Trophoblast cell (in vitro differentiated cells and primary cell): ENCODE data around the gene ZGRF1.

Source experiments
- DNase-seq, 2 donors: peaks; one replicate each; pipeline ENCODE4 v3.0.0-alpha.2; 2016
- H2AFZ ChIP-seq: 2 replicates; pipeline ENCODE4 v1.6.1; 2013; ENCODE audit warnings: low read length, moderate library complexity, mild to moderate bottlenecking; ENCODE audit not compliant: insufficient read depth, poor library complexity
- H2AK5ac ChIP-seq: 2 replicates; pipeline ENCODE4 v1.6.1; 2013; ENCODE audit warnings: mild to moderate bottlenecking, low read length
- H2BK120ac ChIP-seq: 2 replicates; pipeline ENCODE4 v1.6.1; 2013; ENCODE audit warnings: low read length, mild to moderate bottlenecking, moderate library complexity; ENCODE audit not compliant: insufficient read depth, poor library complexity
- H2BK12ac ChIP-seq: 2 replicates; pipeline ENCODE4 v1.6.1; 2013; ENCODE audit warnings: mild to moderate bottlenecking, low read length, moderate library complexity
- H2BK5ac ChIP-seq: 2 replicates; pipeline ENCODE4 v1.6.1; 2013; ENCODE audit warnings: low read length, low read depth, moderate library complexity, mild to moderate bottlenecking; ENCODE audit not compliant: poor library complexity
- H3K14ac ChIP-seq: 2 replicates; pipeline ENCODE4 v1.6.1; 2013; ENCODE audit warnings: mild to moderate bottlenecking, low read length
- H3K18ac ChIP-seq: 2 replicates; pipeline ENCODE4 v1.6.1; 2013; ENCODE audit warnings: mild to moderate bottlenecking, low read length
- H3K23ac ChIP-seq: 2 replicates; pipeline ENCODE4 v1.6.1; 2013; ENCODE audit warnings: low read length
- H3K27ac ChIP-seq: 2 replicates; pipeline ENCODE4 v1.5.1; 2013; ENCODE audit warnings: low read depth, mild to moderate bottlenecking, inconsistent platforms, low read length, moderate library complexity
- H3K27me3 ChIP-seq: 2 replicates; pipeline ENCODE4 v1.6.1; 2013; ENCODE audit warnings: inconsistent platforms, mild to moderate bottlenecking, low read length, moderate library complexity; ENCODE audit not compliant: insufficient read depth
- H3K36me3 ChIP-seq, 2 experiments: 1 replicate in 1 of 2; 2 replicates in 1 of 2; pipeline ENCODE4 v1.6.1; 2013; ENCODE audit warnings: low read length in 2 of 2, mild to moderate bottlenecking in 2 of 2, moderate library complexity in 1 of 2; ENCODE audit not compliant: insufficient read depth in 2 of 2, control insufficient read depth in 1 of 2
- H3K4ac ChIP-seq: 2 replicates; pipeline ENCODE4 v1.6.1; 2013; ENCODE audit warnings: low read depth, mild to moderate bottlenecking, low read length, moderate library complexity
- H3K4me1 ChIP-seq, 2 experiments: 1 replicate in 1 of 2; 2 replicates in 1 of 2; pipeline ENCODE4 v1.6.1; 2013; ENCODE audit warnings: low read length in 2 of 2, mild to moderate bottlenecking in 2 of 2, moderate library complexity in 1 of 2; ENCODE audit not compliant: insufficient read depth in 2 of 2, control insufficient read depth in 1 of 2
- H3K4me2 ChIP-seq: 2 replicates; pipeline ENCODE4 v1.6.1; 2013; ENCODE audit warnings: inconsistent platforms, mild to moderate bottlenecking, low read length, moderate library complexity
- H3K4me3 ChIP-seq: 2 replicates; pipeline ENCODE4 v1.5.1; 2013; ENCODE audit warnings: mild to moderate bottlenecking, low read depth, low read length, inconsistent platforms
- H3K79me1 ChIP-seq: one replicate; pipeline ENCODE4 v1.6.1; 2013; ENCODE audit warnings: low read length
- H3K79me2 ChIP-seq: 2 replicates; pipeline ENCODE4 v1.6.1; 2013; ENCODE audit warnings: low read length, mild to moderate bottlenecking; ENCODE audit not compliant: control insufficient read depth, insufficient read depth, poor library complexity
- H3K9ac ChIP-seq: 2 replicates; pipeline ENCODE4 v1.6.1; 2013; ENCODE audit warnings: mild to moderate bottlenecking, low read length
- H3K9me3 ChIP-seq: 2 replicates; pipeline ENCODE4 v1.6.1; 2013; ENCODE audit warnings: low read depth, mild to moderate bottlenecking, control low read depth, inconsistent platforms, low read length; ENCODE audit not compliant: insufficient read depth
- H4K12ac ChIP-seq: 2 replicates; pipeline ENCODE4 v1.6.1; 2013; ENCODE audit warnings: low read depth, mild to moderate bottlenecking, low read length, moderate library complexity
- H4K8ac ChIP-seq: 2 replicates; pipeline ENCODE4 v1.6.1; 2013; ENCODE audit warnings: low read depth, mild to moderate bottlenecking, low read length, moderate library complexity
- H4K91ac ChIP-seq: one replicate; pipeline ENCODE4 v1.6.1; 2013; ENCODE audit warnings: low read depth, mild to moderate bottlenecking, low read length, moderate library complexity
- WGBS: extraction: QIAGEN DNeasy Blood & Tissue Kit; methylation state at CpG from one replicate; pipeline ENCODE4 v1.1.7; 2013; ENCODE audit warnings: missing lambda C conversion rate; ENCODE audit not compliant: insufficient read length, insufficient coverage; ENCODE audit errors: extremely low coverage; 5-methylcytosine and 5-hydroxymethylcytosine counted together

Gene ZGRF1

GRCh38 chr4:112637552-112637866 is 800 bp upstream of the ZGRF1 start:
- no peaks in the 10 kb centered on the region for H3K9me3 ChIP-seq
- peak overlapping the region; percentile 88 for H4K8ac ChIP-seq
- H2BK5ac ChIP-seq = no peak overlapping the region
- H2AFZ ChIP-seq = peak overlapping the region; percentile 33
- H3K9ac ChIP-seq = peak overlapping the region; percentile 34
- peaks cover 0 to 2% of the 10 kb centered on the region in 2 experiments for H3K36me3 ChIP-seq
- H3K4me2 ChIP-seq = peak overlapping the region; percentile 71
- peaks cover 1% of the 10 kb centered on the region for H3K79me2 ChIP-seq
- no peak overlapping the region for H4K91ac ChIP-seq
- no peak overlapping the region for H2AK5ac ChIP-seq
- peaks cover 3 to 6% of the 10 kb centered on the region in 2 experiments for H3K4me1 ChIP-seq
- no peak for DNase-seq
- peak overlapping the region; percentile 31 for H3K27ac ChIP-seq
- H4K12ac ChIP-seq = no peak overlapping the region
- no peaks in the 10 kb centered on the region for H3K27me3 ChIP-seq
- no peak overlapping the region for H2BK120ac ChIP-seq
- H3K79me1 ChIP-seq = peaks cover 2% of the 10 kb centered on the region
- no peak overlapping the region for H3K23ac ChIP-seq
- H3K4me3 ChIP-seq = peak overlapping the region; percentile 52
- no CpG with 5 or more reads among the region's 8 CpGs for WGBS
- H3K18ac ChIP-seq = no peak overlapping the region
- no peak overlapping the region for H3K14ac ChIP-seq
- no peak overlapping the region for H2BK12ac ChIP-seq
- H3K4ac ChIP-seq = no peak overlapping the region

- peaks cover 4 to 9% of the 10 kb centered on the region in 2 experiments for H3K36me3 ChIP-seq
- peaks cover 1% of the 10 kb centered on the region for H3K79me2 ChIP-seq
- no peak overlapping the region for H3K27ac ChIP-seq
- no peak overlapping the region for H3K4me3 ChIP-seq
- no peak overlapping the region for H2BK5ac ChIP-seq
- H3K4ac ChIP-seq = no peak overlapping the region
- peaks cover 2% of the 10 kb centered on the region for H3K79me1 ChIP-seq
- H3K23ac ChIP-seq = no peak overlapping the region
- H4K12ac ChIP-seq = no peak overlapping the region
- H3K14ac ChIP-seq = no peak overlapping the region
- H3K27me3 ChIP-seq = no peaks in the 10 kb centered on the region
- no peak overlapping the region for H4K91ac ChIP-seq
- no peak overlapping the region for H2BK12ac ChIP-seq
- peaks cover 3 to 6% of the 10 kb centered on the region in 2 experiments for H3K4me1 ChIP-seq
- H4K8ac ChIP-seq = no peak overlapping the region
- H2AK5ac ChIP-seq = no peak overlapping the region
- H3K9me3 ChIP-seq = no peaks in the 10 kb centered on the region
- DNase-seq = peak in 1 of 2 donors; percentile 33
- no peak overlapping the region for H3K18ac ChIP-seq
- no CpG with 5 or more reads among the region's 4 CpGs for whole genome bisulfite sequencing
- H3K4me2 ChIP-seq = no peak overlapping the region
- no peak overlapping the region for H3K9ac ChIP-seq
- no peak overlapping the region for H2AFZ ChIP-seq
- H2BK120ac ChIP-seq = no peak overlapping the region
Measured at GRCh38 chr4:112633477-112634235, 3.1 kb downstream of the ZGRF1 start.

DNA sequence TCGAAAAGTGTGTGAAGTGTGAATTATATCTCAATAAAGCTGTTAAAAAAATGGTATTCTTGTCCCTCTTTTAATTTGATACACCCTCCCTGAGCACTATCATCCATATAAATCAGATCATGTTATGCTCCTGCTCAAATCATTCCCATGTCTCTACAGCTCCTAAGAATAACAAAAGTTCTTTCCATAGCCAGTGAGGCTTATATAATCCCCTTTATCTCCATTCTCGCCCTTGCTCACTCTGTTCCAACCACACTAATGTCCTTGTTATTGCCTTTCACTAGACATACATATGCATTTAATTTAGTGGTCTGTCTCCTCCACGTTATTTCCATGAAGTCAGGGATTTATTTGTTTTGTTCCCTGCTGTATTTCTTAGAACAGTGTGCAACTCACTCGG is 10.5 kb downstream of the ZGRF1 start:
- no peak overlapping the region for H3K4me2 ChIP-seq
- no peak overlapping the region for H2BK5ac ChIP-seq
- H3K27ac ChIP-seq = no peak overlapping the region

GRCh38 chr4:112616984-112617383 is 19.7 kb downstream of the ZGRF1 start:
- H3K79me2 ChIP-seq = no peaks in the 10 kb centered on the region
- no peak overlapping the region for H2AK5ac ChIP-seq
- no peaks in the 10 kb centered on the region for H3K36me3 ChIP-seq
- H2BK5ac ChIP-seq = no peak overlapping the region
- H2BK120ac ChIP-seq = no peak overlapping the region
- no peak for DNase-seq
- no peak overlapping the region for H2AFZ ChIP-seq
- H3K4me1 ChIP-seq = no peaks in the 10 kb centered on the region
- no peaks in the 10 kb centered on the region for H3K79me1 ChIP-seq
- no peak overlapping the region for H2BK12ac ChIP-seq
- H3K27me3 ChIP-seq = no peaks in the 10 kb centered on the region
- no peak overlapping the region for H4K8ac ChIP-seq
- no peak overlapping the region for H3K9ac ChIP-seq
- WGBS = no CpG with 5 or more reads among the region's 2 CpGs
- no peak overlapping the region for H3K4me3 ChIP-seq
- no peak overlapping the region for H3K18ac ChIP-seq
- no peak overlapping the region for H4K12ac ChIP-seq
- no peak overlapping the region for H3K4me2 ChIP-seq
- no peak overlapping the region for H3K14ac ChIP-seq
- no peak overlapping the region for H3K4ac ChIP-seq
- no peaks in the 10 kb centered on the region for H3K9me3 ChIP-seq
- no peak overlapping the region for H3K27ac ChIP-seq
- H4K91ac ChIP-seq = no peak overlapping the region
- no peak overlapping the region for H3K23ac ChIP-seq

More for the DNA sequence above, 10.5 kb downstream of the ZGRF1 start:
- Histone ChIP-seq H3K9ac (no peak overlapping the region), H3K79me2 (no peaks in the 10 kb centered on the region), H3K4ac (no peak overlapping the region), H3K36me3 (peaks cover 4 to 9% of the 10 kb centered on the region in 2 experiments), H3K9me3 (no peaks in the 10 kb centered on the region), H3K23ac (no peak overlapping the region), H2BK120ac (no peak overlapping the region), H2AK5ac (no peak overlapping the region), H4K91ac (no peak overlapping the region), H4K8ac (no peak overlapping the region), H3K14ac (no peak overlapping the region), H3K79me1 (no peaks in the 10 kb centered on the region), H3K18ac (no peak overlapping the region), H3K4me3 (no peak overlapping the region), H4K12ac (no peak overlapping the region), H2AFZ (no peak overlapping the region), H2BK12ac (no peak overlapping the region), H3K27me3 (no peaks in the 10 kb centered on the region), H3K4me1 (no peaks in the 10 kb centered on the region)
- DNase-seq = no peak
- WGBS = no CpG with 5 or more reads among the region's 4 CpGs
